22Rv1 (cell line): ENCODE measurements around the gene PHIP.

ENCODE experiments used
- CTCF ChIP-seq: fragments of 450-650 bp; IDR thresholded peaks from 2 replicates; pipeline ENCODE4 v1.5.1; 2017; ENCODE audit warnings: mild to moderate bottlenecking
- ZFX ChIP-seq: fragments of 450-650 bp; IDR thresholded peaks from 2 replicates; pipeline ENCODE4 v1.6.1; 2017; ENCODE audit warnings: antibody characterized with exemption, borderline replicate concordance

- TF ChIP-seq CTCF: no peak
- TF ChIP-seq ZFX: no peak
Observed at GRCh38 chr6:79042799-79043126, 35.3 kb downstream of the PHIP start.
